Right lobe of liver (tissue), 6 donors: ENCODE measurements around the gene TLE4. TPM values are rescaled to one million over a fixed set of nuclear protein-coding genes. Genes with fewer than 3 reads are reported as not detected.
"Not testable (repeated sequence)": the region's sequence is repeated elsewhere in the genome, so short reads cannot be mapped to it uniquely, and the experiment has no call there.

ENCODE experiments used
- ATAC-seq, 4 donors: fragments of 200-7000 bp; cut with Tn5 transposase; one replicate each; pipeline ENCODE4 v1.9.1; 2020; ENCODE audit warnings: mild to moderate bottlenecking in 4 of 4, moderate library complexity in 4 of 4
- DNase-seq, 3 donors: peaks; one replicate each; pipeline ENCODE4 v3.0.0-alpha.2; 2020
- H3K27ac ChIP-seq, 3 donors: fragments of 200-600 bp; one replicate each; pipeline ENCODE4 v1.8.0; 2022
- H3K27me3 ChIP-seq, 2 donors: fragments of 200-600 bp; one replicate each; pipeline ENCODE4 v1.8.0; 2022
- H3K36me3 ChIP-seq, 4 donors: fragments of 200-600 bp; sonication (generic) in 1 of 4; one replicate each; pipeline versions ENCODE4 v1.5.1 to v1.8.0; 2017 to 2022; ENCODE audit warnings: control low read depth in 1 of 4
- H3K4me1 ChIP-seq, 4 donors: fragments of 200-600 bp; sonication (generic) in 1 of 4; one replicate each; pipeline versions ENCODE4 v1.5.1 to v1.8.0; 2017 to 2022; ENCODE audit warnings: control low read depth in 1 of 4
- H3K4me3 ChIP-seq, 3 donors: fragments of 200-600 bp; one replicate each; pipeline ENCODE4 v1.8.0; 2022
- H3K9me3 ChIP-seq, 4 donors: fragments of 200-600 bp; sonication (generic) in 1 of 4; one replicate each; pipeline versions ENCODE4 v1.5.1 to v1.8.0; 2017 to 2022; ENCODE audit warnings: control low read depth in 1 of 4
- CTCF ChIP-seq, 4 donors: fragments of 200-600 bp in 3 of 4; fragments of 450-650 bp in 1 of 4; IDR thresholded peaks; one replicate each; pipeline versions ENCODE4 v1.5.1 to v1.8.0; 2016 to 2022; ENCODE audit warnings: antibody characterized with exemption in 4 of 4, mild to moderate bottlenecking in 2 of 4
- POLR2A ChIP-seq: fragments of 450-650 bp; IDR thresholded peaks from one replicate; pipeline ENCODE4 v1.6.1; 2017; ENCODE audit warnings: antibody characterized with exemption, mild to moderate bottlenecking
- WGBS: methylation state at CpG from one replicate; pipeline ENCODE4 v1.1.6; 2018; ENCODE audit warnings: low coverage, low lambda C conversion rate; ENCODE audit not compliant: insufficient coverage; ENCODE audit errors: missing lambda C conversion rate; 5-methylcytosine and 5-hydroxymethylcytosine counted together
- intact Hi-C, 2 donors: fragments of 100-400 bp; cut with DNase I; formaldehyde crosslinking; loops; one replicate each; pipeline versions ENCODE4 v1.11.2 to v1.14.1; 2022
- total RNA-seq, 6 experiments: library from RNA; depleted of rRNA in 2 of 6; stranded (reverse); fragments of >200 nt in 2 of 6; fragmentation: NEBNext Ultra II Directional in 3 of 6; extraction: Animal tissue kit (Norgen Biotek cat#: 25700) in 3 of 6; gene quantifications; one replicate each; pipeline versions ENCODE4 v1.1.0 to v1.2.4, GENCODE V29; 2016 to 2023
- donor health status: DM: no; HTN: yes; CAD: no.
- donor health status: DM: no; HTN: no; CAD: no.
- donor health status: DM: no; HTN: no; CAD: no.
- donor health status: DM: no; HTN: yes; CAD: no.
- donor health status: DM: no; HTN: yes; CAD: no.

The TLE4 gene
- total RNA-seq, 6 experiments from 2014 or later: 2.9 to 8.3 (median 5.7) TPM

- Histone ChIP-seq H3K27me3 (no peaks in the 10 kb centered on the region), H3K27ac (no peak overlapping the region), H3K4me3 (no peak overlapping the region), H3K4me1 (no peaks in the 10 kb centered on the region), H3K36me3 (no peaks in the 10 kb centered on the region), H3K9me3 (no peaks in the 10 kb centered on the region)
- ATAC-seq (no peak), DNase-seq (no peak)
- intact Hi-C loops: no loop called here
- WGBS: 100% methylated on average over 3 of the region's 3 CpGs
- no peak for TF ChIP-seq CTCF (IDR thresholded peaks at IDR 0.05)
- no peak for TF ChIP-seq POLR2A
These were observed 80.8 kb downstream of the TLE4 start for GRCh38 chr9:79652598-79652997.

GRCh38 chr9:79654591-79655382 is 83.0 kb downstream of the TLE4 start:
- H3K36me3 ChIP-seq, H3K9me3 ChIP-seq, DNase-seq, H3K27me3 ChIP-seq, H3K27ac ChIP-seq, H3K4me1 ChIP-seq, intact Hi-C loops, H3K4me3 ChIP-seq, ATAC-seq: not testable (repeated sequence)
- WGBS: 93% methylated on average over 9 of the region's 13 CpGs

GRCh38 chr9:79655551-79655950 is 83.8 kb downstream of the TLE4 start:
- no peaks in the 10 kb centered on the region for H3K9me3 ChIP-seq
- intact Hi-C loops: no loop called here
- no peaks in the 10 kb centered on the region for H3K27me3 ChIP-seq
- H3K4me1 ChIP-seq: no peaks in the 10 kb centered on the region
- no peak overlapping the region for H3K27ac ChIP-seq
- H3K36me3 ChIP-seq: no peaks in the 10 kb centered on the region
- no peak overlapping the region for H3K4me3 ChIP-seq
- ATAC-seq (no peak), DNase-seq (no peak)
- TF ChIP-seq POLR2A: no peak
- no peak for TF ChIP-seq CTCF (IDR thresholded peaks at IDR 0.05)

GRCh38 chr9:79656169-79656568 is 84.4 kb downstream of the TLE4 start:
- ATAC-seq (no peak), DNase-seq (no peak)
- Histone ChIP-seq H3K27me3 (no peaks in the 10 kb centered on the region), H3K36me3 (no peaks in the 10 kb centered on the region), H3K4me3 (no peak overlapping the region), H3K27ac (no peak overlapping the region), H3K4me1 (no peaks in the 10 kb centered on the region), H3K9me3 (no peaks in the 10 kb centered on the region)
- 98% methylated on average over 3 of the region's 5 CpGs for WGBS
- TF ChIP-seq POLR2A (no peak), CTCF (IDR thresholded peaks at IDR 0.05) (no peak)
- intact Hi-C loops: no loop called here

GRCh38 chr9:79657891-79658290 is 86.1 kb downstream of the TLE4 start:
- H3K4me1 ChIP-seq: no peaks in the 10 kb centered on the region
- 95% methylated on average over 2 of the region's 2 CpGs for WGBS
- TF ChIP-seq POLR2A (no peak), CTCF (IDR thresholded peaks at IDR 0.05) (no peak)
- no peaks in the 10 kb centered on the region for H3K36me3 ChIP-seq
- DNase-seq: no peak
- no peak for ATAC-seq
- H3K4me3 ChIP-seq: no peak overlapping the region
- no peaks in the 10 kb centered on the region for H3K9me3 ChIP-seq
- H3K27ac ChIP-seq: no peak overlapping the region
- no peaks in the 10 kb centered on the region for H3K27me3 ChIP-seq
- intact Hi-C loops: no loop called here
